SU-DHL-6 (cell line): ENCODE measurements around the gene SHC2.

ENCODE experiments used
- CTCF ChIP-seq: fragments of 200-600 bp; sonication (generic); IDR thresholded peaks from one replicate; pipeline ENCODE4 v1.5.1; 2017; ENCODE audit warnings: antibody characterized with exemption, mild to moderate bottlenecking, low read length, moderate library complexity; ENCODE audit not compliant: insufficient read depth, poor library complexity, severe bottlenecking
- EZH2phosphoT487 ChIP-seq: fragments of 200-600 bp; sonication (generic), shearing (Covaris generic); conservative IDR thresholded peaks from 2 replicates; pipeline ENCODE4 v1.6.1; 2018; ENCODE audit warnings: mild to moderate bottlenecking, antibody characterized with exemption, low read length, moderate library complexity, mixed read lengths

GRCh38 chr19:370641-371330, 90.0 kb downstream of the SHC2 start:
- TF ChIP-seq EZH2phosphoT487 (no peak), CTCF (no peak)
